ENCODE data around the gene SMCO4.

DNA sequence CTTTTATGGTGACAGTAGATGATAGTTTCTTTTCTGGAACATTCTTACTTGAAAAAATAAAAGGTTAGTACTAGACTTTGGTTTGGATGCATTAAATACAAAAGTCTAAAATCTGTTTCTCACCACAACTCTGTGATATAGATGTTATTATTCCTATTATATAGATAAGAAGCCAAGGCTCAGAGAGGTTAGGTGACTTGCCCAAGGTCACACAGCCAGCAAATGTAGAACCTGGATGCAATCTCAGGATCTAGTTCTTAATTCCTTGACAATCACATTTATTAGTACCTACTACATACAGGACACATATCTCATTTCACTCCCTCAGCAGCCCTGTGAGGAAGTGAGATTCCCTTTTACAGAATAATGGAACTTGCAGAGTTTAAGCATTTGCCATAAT is 26.3 kb upstream of the SMCO4 start:
- TF ChIP-seq POLR2A (IDR thresholded peaks at IDR 0.05) = no peak
- TF ChIP-seq CTCF (IDR thresholded peaks at IDR 0.05) = no peak
